Measurements from ENCODE around the gene PDAP1. TPM values are rescaled to one million over a fixed set of nuclear protein-coding genes. Genes with fewer than 3 reads are reported as not detected.

The PDAP1 gene
- total RNA-seq, 6 experiments from 2014 or later, result 36.3 to 52.9 (median 39.6) TPM

- Histone ChIP-seq H3K36me3 (peaks cover 0 to 44% (median 13%) of the 10 kb centered on the region in 4 donors), H3K27ac (peak overlapping the region in 1 of 3 donors; percentile 14), H3K4me3 (peak overlapping the region; percentile 41 to 52 (median 47)), H3K27me3 (no peaks in the 10 kb centered on the region), H3K9me3 (no peaks in the 10 kb centered on the region), H3K4me1 (peaks cover 0 to 19% (median 8%) of the 10 kb centered on the region in 4 donors)
- DNase-seq (peak in 2 of 3 donors; percentile 67 to 76), ATAC-seq (peak; percentile 69 to 83 (median 74))
- WGBS (ENCODE audit: insufficient coverage, low coverage, low lambda C conversion rate, missing lambda C conversion rate), result 13% methylated on average over 9 of the region's 68 CpGs
- intact Hi-C loops (cut with DNase I), result no loop called here
- TF ChIP-seq, protein P1, sequence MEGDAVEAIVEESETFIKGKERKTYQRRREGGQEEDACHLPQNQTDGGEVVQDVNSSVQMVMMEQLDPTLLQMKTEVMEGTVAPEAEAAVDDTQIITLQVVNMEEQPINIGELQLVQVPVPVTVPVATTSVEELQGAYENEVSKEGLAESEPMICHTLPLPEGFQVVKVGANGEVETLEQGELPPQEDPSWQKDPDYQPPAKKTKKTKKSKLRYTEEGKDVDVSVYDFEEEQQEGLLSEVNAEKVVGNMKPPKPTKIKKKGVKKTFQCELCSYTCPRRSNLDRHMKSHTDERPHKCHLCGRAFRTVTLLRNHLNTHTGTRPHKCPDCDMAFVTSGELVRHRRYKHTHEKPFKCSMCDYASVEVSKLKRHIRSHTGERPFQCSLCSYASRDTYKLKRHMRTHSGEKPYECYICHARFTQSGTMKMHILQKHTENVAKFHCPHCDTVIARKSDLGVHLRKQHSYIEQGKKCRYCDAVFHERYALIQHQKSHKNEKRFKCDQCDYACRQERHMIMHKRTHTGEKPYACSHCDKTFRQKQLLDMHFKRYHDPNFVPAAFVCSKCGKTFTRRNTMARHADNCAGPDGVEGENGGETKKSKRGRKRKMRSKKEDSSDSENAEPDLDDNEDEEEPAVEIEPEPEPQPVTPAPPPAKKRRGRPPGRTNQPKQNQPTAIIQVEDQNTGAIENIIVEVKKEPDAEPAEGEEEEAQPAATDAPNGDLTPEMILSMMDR (IDR thresholded peaks at IDR 0.05), result no peak
- TF ChIP-seq POLR2A (IDR thresholded peaks at IDR 0.05), result no peak
Measured at GRCh38 chr7:99392659-99393354, 15.6 kb downstream of the PDAP1 start.

- peaks cover 0 to 36% (median 13%) of the 10 kb centered on the region in 4 donors for H3K36me3 ChIP-seq
- intact Hi-C loops (cut with DNase I), result no loop called here
- ATAC-seq (no peak), DNase-seq (no peak)
- H3K9me3 ChIP-seq, result no peaks in the 10 kb centered on the region
- H3K4me3 ChIP-seq, result no peak overlapping the region
- WGBS (ENCODE audit: insufficient coverage, low coverage, low lambda C conversion rate, missing lambda C conversion rate), result 83% methylated on average over 6 of the region's 8 CpGs
- no peak overlapping the region for H3K27ac ChIP-seq
- TF ChIP-seq, protein P1 (IDR thresholded peaks at IDR 0.05), result no peak
- no peak for TF ChIP-seq POLR2A (IDR thresholded peaks at IDR 0.05)
- H3K4me1 ChIP-seq, result peaks cover 0 to 19% (median 8%) of the 10 kb centered on the region in 4 donors
- no peaks in the 10 kb centered on the region for H3K27me3 ChIP-seq
Measured at GRCh38 chr7:99392046-99392445, 16.4 kb downstream of the PDAP1 start.

GRCh38 chr7:99390941-99391602 lies 17.3 kb downstream of the PDAP1 start:
- Histone ChIP-seq H3K9me3 (no peaks in the 10 kb centered on the region), H3K4me1 (peaks cover 0 to 18% (median 8%) of the 10 kb centered on the region in 4 donors), H3K4me3 (no peak overlapping the region), H3K36me3 (peaks cover 0 to 30% (median 13%) of the 10 kb centered on the region in 4 donors), H3K27ac (no peak overlapping the region), H3K27me3 (no peaks in the 10 kb centered on the region)
- intact Hi-C loops (cut with DNase I), result no loop called here
- TF ChIP-seq, protein P1 (IDR thresholded peaks at IDR 0.05), result no peak
- WGBS (ENCODE audit: insufficient coverage, low coverage, low lambda C conversion rate, missing lambda C conversion rate), result 100% methylated on average over 4 of the region's 23 CpGs
- ATAC-seq, result no peak
- DNase-seq, result no peak

GRCh38 chr7:99389772-99390171 lies 18.6 kb downstream of the PDAP1 start:
- DNase-seq (no peak), ATAC-seq (no peak)
- Histone ChIP-seq H3K4me1 (peaks cover 0 to 17% (median 6%) of the 10 kb centered on the region in 4 donors), H3K27me3 (no peaks in the 10 kb centered on the region), H3K4me3 (no peak overlapping the region), H3K9me3 (no peaks in the 10 kb centered on the region), H3K36me3 (peaks cover 0 to 30% (median 12%) of the 10 kb centered on the region in 4 donors), H3K27ac (no peak overlapping the region)
- TF ChIP-seq POLR2A (IDR thresholded peaks at IDR 0.05), result no peak
- TF ChIP-seq, protein P1 (IDR thresholded peaks at IDR 0.05), result no peak
- WGBS (ENCODE audit: insufficient coverage, low coverage, low lambda C conversion rate, missing lambda C conversion rate), result 85% methylated on average over 4 of the region's 13 CpGs
- intact Hi-C loops (cut with DNase I), result no loop called here

Data from right lobe of liver (tissue), 6 donors.